NCI-H69 (cell line): ENCODE data around the gene PPFIBP2.
"Not testable (repeated sequence)": the region's sequence is repeated elsewhere in the genome, so short reads cannot be mapped to it uniquely, and the experiment has no call there.

ENCODE experiments used
- DNase-seq: peaks from one replicate; lab custom pipeline; 2025; lab: John Stamatoyannopoulos, UW

PPFIBP2 gene

DNA sequence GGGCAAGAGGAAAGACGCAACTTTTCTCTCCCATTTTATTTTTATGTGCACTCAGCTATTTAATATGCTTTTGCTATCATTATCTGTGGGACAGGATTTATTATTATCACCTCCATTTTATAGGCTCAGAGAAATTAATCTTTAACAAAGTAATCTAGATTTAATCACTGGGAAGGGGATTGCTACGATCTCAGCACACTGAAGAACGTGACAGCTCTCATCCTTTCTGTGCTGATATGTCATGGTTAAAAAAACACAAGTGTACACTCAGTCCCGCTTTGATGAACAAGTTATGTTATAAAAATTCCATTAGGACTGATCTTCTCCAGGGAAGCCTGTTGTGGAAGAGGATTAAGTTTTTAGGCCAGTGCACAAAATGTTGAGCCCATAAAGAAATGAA, 121.9 kb downstream of the PPFIBP2 start:
- DNase-seq = no peak

DNA sequence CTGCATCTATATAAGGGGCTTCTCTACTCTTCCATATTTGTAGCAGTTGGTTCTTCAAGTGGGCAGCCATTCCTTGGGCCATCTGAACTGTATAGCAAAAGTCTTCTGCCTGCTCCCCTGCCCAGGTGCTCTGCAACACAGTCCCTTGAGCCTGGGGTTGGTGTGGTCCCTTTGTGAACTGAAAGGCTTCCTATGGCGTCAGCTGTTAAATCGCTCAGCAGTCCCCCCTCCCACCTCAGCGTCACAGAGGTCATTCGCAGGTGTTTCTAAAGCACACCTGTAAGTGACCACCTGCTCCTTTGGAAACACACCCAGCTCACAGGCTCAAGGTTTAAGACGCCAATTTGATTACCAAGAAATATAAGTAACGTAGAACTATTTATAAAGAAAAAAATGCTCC, 122.6 kb downstream of the PPFIBP2 start:
- DNase-seq = no peak

DNA sequence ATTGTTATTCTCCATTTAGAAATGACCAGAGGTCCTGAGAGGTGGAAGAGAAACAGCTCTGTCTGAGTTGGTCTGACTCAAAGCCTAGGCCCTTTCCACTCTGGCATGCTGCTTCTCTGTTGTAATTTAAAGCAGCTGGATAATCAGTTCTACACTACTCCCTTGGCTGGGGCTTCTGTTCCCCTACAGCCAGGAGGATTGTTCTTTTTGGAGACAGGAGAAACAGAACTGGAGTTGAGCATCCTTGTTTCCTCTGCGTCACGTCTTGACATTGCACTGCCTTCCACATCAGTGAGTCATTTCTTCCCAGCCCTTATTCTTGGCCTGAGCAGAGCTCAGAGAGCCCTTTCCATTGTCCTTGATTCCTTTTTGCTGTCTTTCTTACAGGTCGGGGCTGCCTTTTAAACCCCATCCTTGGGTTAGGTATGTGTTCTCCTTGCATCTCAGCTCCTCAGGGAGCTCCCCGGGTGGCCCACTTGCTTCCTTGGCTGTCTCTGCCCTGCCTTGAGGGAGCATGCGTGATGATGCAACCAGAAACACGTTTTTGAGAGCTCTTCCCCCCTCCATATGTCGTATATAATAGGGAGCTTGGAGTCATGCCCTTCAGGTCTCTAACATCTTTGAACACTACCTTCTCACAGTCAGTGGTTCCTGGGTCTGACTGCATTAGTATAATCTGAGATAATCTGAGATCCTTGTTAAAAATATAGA, 123.8 kb downstream of the PPFIBP2 start:
- peak; percentile 22 for DNase-seq

DNA sequence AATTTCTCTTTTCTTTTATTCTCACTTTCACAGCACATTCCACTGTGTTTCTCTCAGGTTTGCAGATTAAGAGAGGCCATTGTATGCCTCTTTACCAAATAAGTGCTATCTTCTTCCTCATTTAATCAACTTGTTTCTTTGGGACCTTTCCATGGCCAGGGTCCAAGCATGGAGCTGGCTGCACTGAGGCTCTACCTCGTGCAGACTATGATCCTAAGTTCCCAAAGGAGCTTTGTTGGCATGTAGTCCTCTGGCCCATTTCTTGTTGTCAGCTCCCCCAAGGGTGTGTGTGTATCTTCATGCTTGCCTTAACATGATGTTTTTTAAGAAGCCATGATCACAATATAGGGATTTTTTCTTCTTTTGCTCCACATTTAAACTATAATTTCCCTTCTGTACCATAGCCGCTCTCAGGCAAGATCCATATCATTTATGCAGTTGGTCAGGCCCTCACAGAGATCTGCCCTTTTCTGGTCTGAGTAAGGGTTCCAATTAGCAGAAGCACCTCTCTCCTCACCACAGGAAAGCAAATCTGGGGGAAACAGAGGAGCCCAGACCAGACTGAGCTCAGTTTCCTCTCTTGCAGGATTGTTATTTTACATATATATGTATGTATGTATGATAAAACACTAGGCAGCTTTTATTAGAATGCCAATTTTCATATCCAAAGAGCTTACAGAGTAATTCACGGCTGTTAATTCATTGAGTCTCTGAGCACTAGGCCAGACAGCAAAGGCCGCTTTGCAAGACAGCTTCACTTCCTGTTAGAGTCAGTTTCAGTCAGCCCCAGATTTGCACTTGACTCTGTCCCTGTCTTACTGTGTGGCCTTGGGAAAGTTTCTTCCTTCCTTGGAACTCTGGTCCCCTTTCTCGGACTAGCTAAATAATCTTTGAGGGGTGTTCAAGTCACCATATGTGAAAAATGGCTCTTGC, 125.2 kb downstream of the PPFIBP2 start:
- DNase-seq = peak; percentile 56

DNA sequence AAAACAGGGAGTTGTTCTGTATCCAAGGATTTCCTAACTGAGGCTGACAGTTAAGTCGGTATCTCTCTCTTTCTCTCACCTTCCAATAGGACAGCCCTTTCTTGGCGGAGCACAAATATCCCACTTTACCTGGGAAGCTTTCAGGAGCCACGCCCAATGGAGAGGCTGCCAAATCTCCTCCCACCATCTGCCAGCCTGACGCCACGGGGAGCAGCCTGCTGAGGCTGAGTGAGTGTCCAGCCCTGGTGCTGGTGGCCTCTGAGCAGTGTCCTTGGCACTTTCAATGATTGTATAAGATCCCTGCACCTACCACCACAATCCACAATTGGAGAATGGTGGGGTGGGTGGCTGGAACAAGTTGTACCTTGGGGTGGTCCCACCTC, 125.8 kb downstream of the PPFIBP2 start:
- DNase-seq = peak; percentile 82

DNA sequence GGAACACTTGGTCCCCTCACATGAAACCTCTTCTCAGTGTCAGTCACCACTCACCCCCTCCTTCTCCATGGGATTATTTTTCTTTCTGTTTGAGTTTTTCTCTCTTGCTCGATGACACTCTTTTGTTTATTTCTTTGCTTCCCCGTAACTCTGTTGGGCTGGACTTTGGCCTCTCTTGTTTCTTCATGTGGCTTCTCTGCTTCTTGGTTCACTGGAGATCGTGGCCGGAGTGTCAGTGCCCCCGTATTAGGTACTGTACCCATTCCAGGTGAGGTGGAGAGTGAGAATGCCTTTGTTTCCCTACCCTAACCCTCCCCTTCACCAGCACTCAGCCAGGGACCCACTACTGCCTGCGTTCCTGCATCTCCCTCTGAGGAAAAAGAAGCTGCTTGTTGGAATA, 127.0 kb downstream of the PPFIBP2 start:
- no peak for DNase-seq

GRCh38 chr11:7642747-7643146, 128.9 kb downstream of the PPFIBP2 start:
- no peak for DNase-seq

DNA sequence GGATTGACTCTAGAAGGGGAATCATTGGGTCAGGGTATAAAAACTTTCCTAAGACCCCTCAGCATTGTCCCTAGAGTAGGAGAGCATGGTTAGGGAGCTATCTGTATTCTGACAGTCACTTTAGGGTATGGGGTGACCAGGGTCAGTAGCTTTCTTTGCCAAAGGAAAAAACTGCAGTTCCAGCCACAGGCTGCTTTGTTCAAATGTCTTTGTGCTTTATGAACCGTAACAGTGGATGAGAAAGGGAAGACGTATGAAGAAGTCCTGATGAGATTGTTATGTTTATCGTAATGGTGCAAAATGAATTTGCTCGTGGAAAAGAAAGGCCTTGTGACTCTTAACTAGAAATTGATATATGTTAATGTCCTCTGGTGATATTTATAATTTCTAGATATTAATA, 129.5 kb downstream of the PPFIBP2 start:
- DNase-seq = peak; percentile 63

DNA sequence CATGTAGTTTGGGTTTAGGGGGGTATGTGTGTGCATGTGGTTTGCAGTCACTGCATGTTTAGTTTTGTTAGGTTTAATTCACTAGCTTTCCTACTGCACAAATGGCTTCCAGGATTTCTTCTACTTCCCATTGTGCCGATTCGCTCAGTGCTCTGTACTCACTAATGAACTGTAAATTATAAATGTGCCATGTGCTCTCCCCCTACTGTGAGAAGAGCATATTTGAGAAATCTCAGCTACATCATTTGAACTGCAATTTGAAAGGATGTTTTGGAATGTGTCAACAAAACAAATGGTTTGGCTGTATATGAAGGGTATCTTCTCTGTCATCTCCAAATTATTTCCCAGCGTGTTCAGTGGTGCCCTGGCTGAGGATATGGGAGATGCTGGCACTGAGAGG, 131.4 kb downstream of the PPFIBP2 start:
- peak; percentile 12 for DNase-seq

DNA sequence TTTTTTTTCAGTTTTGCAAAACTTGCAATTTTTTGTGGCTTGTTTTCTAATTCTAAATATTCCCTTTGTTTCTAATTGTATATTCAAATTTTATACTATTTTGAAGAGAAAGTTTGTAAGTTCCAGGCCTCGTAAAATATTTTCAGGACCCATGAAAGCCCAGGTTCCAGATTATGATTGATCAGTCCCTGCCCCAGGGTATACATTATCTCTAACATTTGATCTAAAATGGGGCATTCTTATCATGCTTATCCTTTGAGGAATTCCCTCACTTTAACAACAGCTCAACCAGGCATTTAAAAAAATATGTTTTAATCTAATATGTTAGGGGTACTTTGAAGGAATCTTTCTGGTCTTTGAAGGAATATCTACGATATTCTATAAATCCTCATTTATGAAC, 133.1 kb downstream of the PPFIBP2 start:
- DNase-seq = no peak

GRCh38 chr11:7648264-7648663, 134.5 kb downstream of the PPFIBP2 start:
- no peak for DNase-seq

DNA sequence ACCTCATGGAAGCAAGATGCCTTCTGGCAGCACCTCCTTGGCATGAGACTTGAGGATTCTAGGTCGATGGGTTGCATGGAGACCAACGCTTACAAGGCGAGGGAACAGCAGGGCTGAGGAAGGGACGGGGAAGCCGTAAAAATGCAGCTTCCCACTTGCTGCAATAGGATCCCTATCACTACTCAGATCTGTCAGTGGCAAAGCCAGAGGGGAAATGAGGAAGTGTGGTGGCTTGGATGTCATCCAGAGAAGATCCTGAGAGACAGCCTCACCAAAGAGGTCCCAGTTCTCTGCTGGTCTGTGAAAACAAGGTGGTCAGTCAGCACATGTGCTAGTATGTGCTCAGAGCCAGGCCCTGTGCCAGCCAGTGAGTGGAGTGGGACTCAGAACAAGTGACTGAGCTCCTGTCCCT, 137.3 kb downstream of the PPFIBP2 start:
- DNase-seq = no peak

DNA sequence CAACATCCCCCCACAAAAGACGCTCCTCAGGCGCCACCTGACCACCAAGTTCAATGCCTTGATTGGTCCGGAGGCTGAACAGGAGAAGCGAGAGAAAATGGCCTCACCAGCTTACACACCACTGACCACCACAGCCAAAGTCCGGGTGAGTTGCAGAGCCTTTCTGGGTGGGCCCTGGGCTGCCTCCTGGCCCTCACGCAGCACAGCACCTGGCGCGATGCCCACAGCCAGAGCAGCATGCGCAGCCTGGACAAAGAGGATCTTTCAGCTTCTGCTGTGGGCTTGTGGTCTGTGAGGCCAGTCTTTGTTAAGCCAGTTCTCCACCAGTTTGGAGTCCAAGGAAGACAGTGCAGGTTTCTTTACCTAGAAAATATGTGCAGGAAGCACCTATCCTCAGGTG, 137.9 kb downstream of the PPFIBP2 start:
- DNase-seq = no peak

GRCh38 chr11:7654195-7654705, 140.5 kb downstream of the PPFIBP2 start:
- peak; percentile 76 for DNase-seq

GRCh38 chr11:7655253-7656217, 141.7 kb downstream of the PPFIBP2 start:
- no peak for DNase-seq

- DNase-seq = no peak
Observed at GRCh38 chr11:7656704-7657103, 142.9 kb downstream of the PPFIBP2 start.

DNA sequence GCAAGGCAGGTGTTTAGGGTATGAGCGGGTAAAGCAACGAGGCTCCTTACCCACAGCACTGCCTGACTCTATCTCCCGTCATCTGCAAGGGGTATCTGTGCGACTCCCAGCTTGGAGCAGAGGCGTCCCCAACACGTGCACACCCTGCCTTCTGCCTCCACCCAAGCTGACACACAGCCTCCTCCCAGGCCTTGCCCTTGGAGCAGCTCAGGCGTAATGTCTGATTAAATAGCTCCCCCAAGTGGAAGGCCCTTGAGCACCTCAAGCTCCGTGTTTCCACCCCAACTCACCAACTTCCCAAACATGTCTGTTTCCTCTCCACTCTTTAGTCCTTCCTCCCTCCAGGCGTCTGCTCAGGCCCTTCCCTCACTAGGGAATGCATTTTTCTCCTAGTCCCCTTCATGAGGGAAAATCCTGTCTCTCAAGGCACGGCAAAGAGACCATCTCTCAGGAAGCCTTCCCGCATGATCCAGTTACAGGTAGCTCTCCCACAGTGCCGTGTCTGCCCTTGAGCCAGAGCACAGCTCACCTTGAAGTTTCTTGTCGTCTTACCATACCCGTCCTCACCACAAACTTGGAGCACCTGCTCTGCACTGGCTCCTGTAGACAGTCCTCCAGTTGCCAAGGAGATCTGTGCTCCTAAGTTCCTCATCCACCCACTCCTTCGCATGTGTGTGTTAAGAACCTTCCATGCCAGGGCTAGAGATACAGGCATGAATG, 143.7 kb downstream of the PPFIBP2 start:
- peak; percentile 68 for DNase-seq

- DNase-seq = not testable (repeated sequence)
Observed at GRCh38 chr11:7663531-7663930, 149.7 kb downstream of the PPFIBP2 start.

GRCh38 chr11:7664867-7665266, 151.1 kb downstream of the PPFIBP2 start:
- DNase-seq = no peak

- peak; percentile 74 for DNase-seq
Observed at GRCh38 chr11:7665473-7666291, 151.9 kb downstream of the PPFIBP2 start.
